ENCODE results near the gene SCUBE1. TPM values are rescaled to one million over a fixed set of nuclear protein-coding genes. Genes with fewer than 3 reads are reported as not detected.

The SCUBE1 gene
- total and polyA plus RNA-seq, 4 donors = 1.6 to 7.9 (median 5.0) TPM

DNA sequence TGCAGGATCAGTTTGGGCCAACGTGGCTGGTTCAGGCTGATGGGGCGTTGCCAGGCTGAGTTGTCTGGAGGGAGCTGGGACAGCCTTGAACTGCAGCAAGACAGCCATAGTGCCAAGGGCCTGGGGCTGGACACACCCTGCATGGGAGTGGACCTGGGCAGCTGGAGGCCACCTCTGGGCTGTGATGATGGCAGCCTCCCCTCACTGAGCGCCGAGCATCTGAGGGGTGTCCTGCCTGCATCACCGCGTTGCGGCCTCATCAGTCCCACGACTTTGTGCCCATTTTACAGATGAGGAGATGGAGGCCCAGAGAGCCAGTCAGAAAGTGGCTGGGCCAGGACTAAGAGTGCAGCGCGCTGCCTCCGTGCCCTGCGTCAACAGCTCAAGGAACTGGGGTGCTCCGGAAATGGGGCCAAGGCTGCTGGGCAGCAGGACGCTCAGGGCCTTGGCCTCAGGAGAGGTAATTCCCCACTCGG lies 192.4 kb downstream of the SCUBE1 start:
- Histone ChIP-seq H3K9me3 (ENCODE audit: control insufficient read depth in 4 of 4, insufficient read depth in 3 of 4, low read length in 3 of 4) (no peaks in the 10 kb centered on the region), H3K9ac (ENCODE audit: insufficient read depth in 1 of 2, low read length in 2 of 2) (peak overlapping the region in 1 of 2 donors; percentile 47), H3K4me1 (ENCODE audit: control insufficient read depth in 5 of 5, insufficient read depth in 5 of 5, low read length in 5 of 5) (peaks cover 0 to 14% (median 12%) of the 10 kb centered on the region in 5 donors), H3K4me3 (peak overlapping the region; percentile 27), H3K36me3 (ENCODE audit: control insufficient read depth in 4 of 4, insufficient read depth in 4 of 4, low read length in 4 of 4) (peaks cover 0 to 5% (median 0%) of the 10 kb centered on the region in 4 donors), H3K27ac (ENCODE audit: low read depth in 1 of 2, low read length in 1 of 2) (peak overlapping the region in 1 of 2 donors; percentile 66), H3K27me3 (ENCODE audit: control insufficient read depth in 3 of 3, insufficient read depth in 3 of 3, low read length in 2 of 3) (no peaks in the 10 kb centered on the region)
- WGBS, 2 donors = 71 to 72% methylated on average over 15 of the region's 15 CpGs
- TF ChIP-seq, protein P1, sequence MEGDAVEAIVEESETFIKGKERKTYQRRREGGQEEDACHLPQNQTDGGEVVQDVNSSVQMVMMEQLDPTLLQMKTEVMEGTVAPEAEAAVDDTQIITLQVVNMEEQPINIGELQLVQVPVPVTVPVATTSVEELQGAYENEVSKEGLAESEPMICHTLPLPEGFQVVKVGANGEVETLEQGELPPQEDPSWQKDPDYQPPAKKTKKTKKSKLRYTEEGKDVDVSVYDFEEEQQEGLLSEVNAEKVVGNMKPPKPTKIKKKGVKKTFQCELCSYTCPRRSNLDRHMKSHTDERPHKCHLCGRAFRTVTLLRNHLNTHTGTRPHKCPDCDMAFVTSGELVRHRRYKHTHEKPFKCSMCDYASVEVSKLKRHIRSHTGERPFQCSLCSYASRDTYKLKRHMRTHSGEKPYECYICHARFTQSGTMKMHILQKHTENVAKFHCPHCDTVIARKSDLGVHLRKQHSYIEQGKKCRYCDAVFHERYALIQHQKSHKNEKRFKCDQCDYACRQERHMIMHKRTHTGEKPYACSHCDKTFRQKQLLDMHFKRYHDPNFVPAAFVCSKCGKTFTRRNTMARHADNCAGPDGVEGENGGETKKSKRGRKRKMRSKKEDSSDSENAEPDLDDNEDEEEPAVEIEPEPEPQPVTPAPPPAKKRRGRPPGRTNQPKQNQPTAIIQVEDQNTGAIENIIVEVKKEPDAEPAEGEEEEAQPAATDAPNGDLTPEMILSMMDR (IDR thresholded peaks at IDR 0.05; ENCODE audit: control extremely low read depth, extremely low read depth) = no peak
- ATAC-seq (ENCODE audit: insufficient read depth, low FRiP score) = no peak
- DNase-seq = no peak

DNA sequence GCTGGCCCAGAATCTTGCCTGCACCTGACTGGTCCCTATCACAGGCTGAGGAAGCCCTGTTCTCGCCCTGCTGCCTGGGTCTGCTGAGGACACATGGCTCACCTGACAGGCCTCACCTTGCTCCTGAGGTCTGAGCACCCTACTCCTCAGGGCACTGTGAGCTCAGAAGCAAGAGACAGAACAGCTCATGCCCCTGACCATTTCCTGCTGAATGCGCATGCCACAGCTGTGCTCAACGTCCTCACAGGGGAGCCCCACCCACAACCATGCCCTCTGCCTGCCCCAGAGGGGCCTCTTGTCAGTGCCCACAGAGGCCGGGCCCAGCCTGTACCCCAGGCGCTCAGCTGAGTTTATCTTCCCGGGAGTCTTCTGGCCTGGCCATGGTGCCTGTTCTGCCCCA lies 194.6 kb downstream of the SCUBE1 start:
- DNase-seq = no peak
- ATAC-seq (ENCODE audit: insufficient read depth, low FRiP score) = no peak

DNA sequence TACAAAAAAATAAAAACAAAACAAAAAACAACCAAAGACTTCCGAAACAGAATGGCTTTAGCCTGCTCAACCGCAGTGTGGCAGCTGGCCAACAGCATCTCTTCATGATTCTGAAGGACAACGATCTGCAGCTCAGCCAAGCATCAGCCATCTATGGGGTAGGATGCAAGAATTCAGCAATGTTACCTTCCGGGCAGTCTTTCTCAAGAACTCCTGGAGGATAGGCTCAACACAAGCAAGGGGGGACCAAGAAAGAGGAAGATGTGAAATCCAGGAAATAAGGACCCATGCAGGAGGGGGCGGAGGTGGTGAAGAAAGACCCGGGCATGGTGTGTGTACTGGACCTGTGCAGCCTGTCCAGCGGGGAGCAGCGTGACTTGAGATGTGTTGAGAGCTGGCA lies 195.4 kb downstream of the SCUBE1 start:
- peaks cover 0 to 13% (median 8%) of the 10 kb centered on the region in 5 donors for H3K4me1 ChIP-seq (ENCODE audit: control insufficient read depth in 5 of 5, insufficient read depth in 5 of 5, low read length in 5 of 5)
- 28 to 47% methylated on average over 8 of the region's 8 CpGs for WGBS, 2 donors
- no peaks in the 10 kb centered on the region for H3K27me3 ChIP-seq (ENCODE audit: control insufficient read depth in 3 of 3, insufficient read depth in 3 of 3, low read length in 2 of 3)
- DNase-seq (no peak), ATAC-seq (ENCODE audit: insufficient read depth, low FRiP score) (no peak)
- H3K27ac ChIP-seq (ENCODE audit: low read depth in 1 of 2, low read length in 1 of 2) = peak overlapping the region in 1 of 2 donors; percentile 45
- H3K9ac ChIP-seq (ENCODE audit: insufficient read depth in 1 of 2, low read length in 2 of 2) = no peak overlapping the region
- H3K36me3 ChIP-seq (ENCODE audit: control insufficient read depth in 4 of 4, insufficient read depth in 4 of 4, low read length in 4 of 4) = no peaks in the 10 kb centered on the region
- peaks cover 0 to 1% (median 0%) of the 10 kb centered on the region in 4 donors for H3K9me3 ChIP-seq (ENCODE audit: control insufficient read depth in 4 of 4, insufficient read depth in 3 of 4, low read length in 3 of 4)
- TF ChIP-seq, protein P1 (IDR thresholded peaks at IDR 0.05; ENCODE audit: control extremely low read depth, extremely low read depth) = no peak
- no peak overlapping the region for H3K4me3 ChIP-seq

More for the DNA sequence above, 194.6 kb downstream of the SCUBE1 start:
- Histone ChIP-seq H3K27me3 (ENCODE audit: control insufficient read depth in 3 of 3, insufficient read depth in 3 of 3, low read length in 2 of 3) (no peaks in the 10 kb centered on the region), H3K36me3 (ENCODE audit: control insufficient read depth in 4 of 4, insufficient read depth in 4 of 4, low read length in 4 of 4) (no peaks in the 10 kb centered on the region), H3K4me3 (no peak overlapping the region), H3K9ac (ENCODE audit: insufficient read depth in 1 of 2, low read length in 2 of 2) (no peak overlapping the region), H3K9me3 (ENCODE audit: control insufficient read depth in 4 of 4, insufficient read depth in 3 of 4, low read length in 3 of 4) (no peaks in the 10 kb centered on the region), H3K4me1 (ENCODE audit: control insufficient read depth in 5 of 5, insufficient read depth in 5 of 5, low read length in 5 of 5) (peaks cover 0 to 14% (median 7%) of the 10 kb centered on the region in 5 donors), H3K27ac (ENCODE audit: low read depth in 1 of 2, low read length in 1 of 2) (no peak overlapping the region)
- WGBS, 2 donors = 25 to 49% methylated on average over 6 of the region's 6 CpGs
- TF ChIP-seq, protein P1 (IDR thresholded peaks at IDR 0.05; ENCODE audit: control extremely low read depth, extremely low read depth) = no peak

Other genes with a start within 250 kb of the SCUBE1 start
- 1 to 10 TPM; 2.7 to 6.1 TPM for gene BIK, start 232.6 kb downstream of the SCUBE1 start, total RNA-seq
- gene BIK, start 232.6 kb downstream of the SCUBE1 start, polyA plus RNA-seq = 1 to 10 TPM; 3.1 to 7.6 TPM
- 10 to 100 TPM; 15.6 to 23.9 TPM for gene MCAT, start 200.0 kb downstream of the SCUBE1 start, total RNA-seq
- gene MCAT, start 200.0 kb downstream of the SCUBE1 start, polyA plus RNA-seq = 10 to 100 TPM; 19.9 to 22.1 TPM
- gene TSPO, start 191.8 kb downstream of the SCUBE1 start, total RNA-seq = 100 to 1,000 TPM in 1 of 2 donors, 10 to 100 TPM in 1; 86.1 to 276 TPM
- gene TSPO, start 191.8 kb downstream of the SCUBE1 start, polyA plus RNA-seq = 100 to 1,000 TPM; 292 to 707 TPM
- 10 to 100 TPM; 15.8 to 35.5 TPM for gene TTLL12, start 156.2 kb downstream of the SCUBE1 start, total RNA-seq
- gene TTLL12, start 156.2 kb downstream of the SCUBE1 start, polyA plus RNA-seq = 10 to 100 TPM; 20.0 to 30.7 TPM
- gene MPPED1, start 68.6 kb upstream of the SCUBE1 start, total RNA-seq = under 1 TPM in 1 of 2 donors, not detected in 1; 0.65 TPM
- gene MPPED1, start 68.6 kb upstream of the SCUBE1 start, polyA plus RNA-seq = under 1 TPM in 1 of 2 donors, not detected in 1; 0.05 TPM